AG04450 (cell line): ENCODE data around the gene HOXB5. TPM values are rescaled to one million over a fixed set of nuclear protein-coding genes. Genes with fewer than 3 reads are reported as not detected.

ENCODE experiments used
- CTCF ChIA-PET: fragments of 300-600, 350-600 bp; formaldehyde crosslinking; extraction: SDS; loops from one replicate; lab custom pipeline; 2022; ENCODE audit warnings: antibody characterized with exemption, inconsistent platforms; lab: Charles Lee
- POLR2A ChIA-PET: fragments of 350-600 bp; formaldehyde crosslinking; extraction: SDS; loops from one replicate; lab custom pipeline; 2021; ENCODE audit warnings: antibody characterized with exemption, inconsistent platforms; lab: Yijun Ruan, JAX
- DNase-seq: peaks from one replicate; pipeline ENCODE4 v3.0.0-alpha.2; 2011; ENCODE audit warnings: low read depth, low spot score
- H3K27ac ChIP-seq: one replicate; pipeline ENCODE4 v1.5.1; 2012; ENCODE audit warnings: low read depth, low read length, control low read depth
- H3K27me3 ChIP-seq: one replicate; pipeline ENCODE4 v1.6.0; 2012; ENCODE audit warnings: low read length; ENCODE audit not compliant: control insufficient read depth, insufficient read depth
- H3K4me3 ChIP-seq: 2 replicates; pipeline ENCODE4 v1.5.1; 2011; ENCODE audit warnings: mild to moderate bottlenecking, low read depth, low read length, control low read depth
- H3K9me3 ChIP-seq: 2 replicates; pipeline ENCODE4 v1.5.1; 2012; ENCODE audit warnings: low read length; ENCODE audit not compliant: control insufficient read depth, insufficient read depth
- CTCF ChIP-seq: IDR thresholded peaks from 2 replicates; pipeline ENCODE4 v1.5.1; 2011; ENCODE audit warnings: low read depth, low read length, control low read depth, inconsistent platforms
- polyA plus RNA-seq: library from polyadenylated mRNA; depleted of rRNA; stranded (reverse); fragments of >200 nt; gene quantifications from 2 replicates; pipeline ENCODE4 v1.2.3, GENCODE V29; 2011

Gene HOXB5
- polyA plus RNA-seq, 1 experiment, result 9.4 TPM

GRCh38 chr17:48563385-48563838 lies 30.2 kb downstream of the HOXB5 start:
- DNase-seq, result no peak
- Histone ChIP-seq H3K27ac (peak overlapping the region; percentile 77), H3K4me3 (peak overlapping the region; percentile 65), H3K27me3 (no peaks in the 10 kb centered on the region), H3K9me3 (no peaks in the 10 kb centered on the region)
- TF ChIP-seq CTCF, result no peak
- ChIA-PET CTCF (no interaction called here), POLR2A (interaction anchor here (0.6 to 1.4 kb wide), 4 partner anchors 17 to 53 kb away, joined by 3 to 7 read pairs (median 4); no protein-coding TSS in a partner anchor)

GRCh38 chr17:48562934-48563333 lies 30.6 kb downstream of the HOXB5 start:
- H3K27ac ChIP-seq, result peak overlapping the region; percentile 77
- peak overlapping the region; percentile 65 for H3K4me3 ChIP-seq
- ChIA-PET POLR2A (interaction anchor here (0.6 to 1.3 kb wide), 3 partner anchors 16 to 26 kb away, joined by 3 to 4 read pairs (median 4); no protein-coding TSS in a partner anchor), CTCF (no interaction called here)
- no peaks in the 10 kb centered on the region for H3K9me3 ChIP-seq
- no peak for DNase-seq
- no peaks in the 10 kb centered on the region for H3K27me3 ChIP-seq
- TF ChIP-seq CTCF, result no peak

- DNase-seq, result no peak
- Histone ChIP-seq H3K4me3 (peak overlapping the region; percentile 65), H3K27ac (peak overlapping the region; percentile 77), H3K27me3 (no peaks in the 10 kb centered on the region), H3K9me3 (no peaks in the 10 kb centered on the region)
- ChIA-PET POLR2A (interaction anchor here (0.6 to 1.6 kb wide), 5 partner anchors 10 to 31 kb away, joined by 3 to 6 read pairs (median 5); no protein-coding TSS in a partner anchor), CTCF (no interaction called here)
- TF ChIP-seq CTCF, result peak; percentile 60
Observed at GRCh38 chr17:48561884-48562810, 31.4 kb downstream of the HOXB5 start.

- ChIA-PET POLR2A (interaction anchor here (0.8 to 1.6 kb wide), 5 partner anchors 8 to 21 kb away, joined by 3 to 9 read pairs (median 4); no protein-coding TSS in a partner anchor), CTCF (interaction anchor here (0.6 to 1.3 kb wide), 6 partner anchors 10 to 224 kb away, joined by 3 to 6 read pairs (median 4); partner anchors contain the start of gene HOXB5)
- H3K4me3 ChIP-seq, result peak overlapping the region; percentile 54
- TF ChIP-seq CTCF, result no peak
- DNase-seq, result no peak
- H3K27ac ChIP-seq, result peak overlapping the region; percentile 88
- no peaks in the 10 kb centered on the region for H3K27me3 ChIP-seq
- H3K9me3 ChIP-seq, result no peaks in the 10 kb centered on the region
Observed at GRCh38 chr17:48559840-48560817, 33.5 kb downstream of the HOXB5 start.
